HG03558 (cell line): ENCODE results near the gene PHKG2.

Experiments used
- ATAC-seq: cut with Tn5 transposase; IDR thresholded peaks from one replicate; pipeline ENCODE4 v1.9.1; 2021; ENCODE audit warnings: moderate number of reproducible peaks; ENCODE audit not compliant: unreplicated experiment; ENCODE audit errors: extremely low read depth

The PHKG2 gene

GRCh38 chr16:30786936-30787612, 38.8 kb downstream of the PHKG2 start, which contains the start of gene ZNF629:
ZNF629 (minus strand) TSS chr16:30787205; CDS start chr16:30784482, 2,723 bp downstream.
- ATAC-seq = no peak

- no peak for ATAC-seq
Measured at GRCh38 chr16:30787613-30788378, 39.6 kb downstream of the PHKG2 start.

- no peak for ATAC-seq
Measured at GRCh38 chr16:30793508-30794069, 45.4 kb downstream of the PHKG2 start.

- ATAC-seq = no peak
Measured at GRCh38 chr16:30794634-30795033, 46.4 kb downstream of the PHKG2 start.

GRCh38 chr16:30797670-30798309, 49.6 kb downstream of the PHKG2 start:
- no peak for ATAC-seq
